DOHH2 (cell line): ENCODE measurements around the gene PRSS53.

Experiments
- EZH2phosphoT487 ChIP-seq: fragments of 200-600 bp; sonication (generic); IDR thresholded peaks from 2 replicates; pipeline ENCODE4 v1.6.1; 2017; ENCODE audit warnings: borderline replicate concordance, mild to moderate bottlenecking, antibody characterized with exemption, low read length, moderate library complexity, mixed read lengths
- TF ChIP-seq, protein P1 (sequence below): fragments of 200-600 bp; sonication (generic); IDR thresholded peaks from one replicate; pipeline ENCODE4 v1.5.1; 2014; ENCODE audit warnings: antibody characterized with exemption, mild to moderate bottlenecking, low read depth, low read length; ENCODE audit not compliant: poor library complexity, severe bottlenecking

DNA sequence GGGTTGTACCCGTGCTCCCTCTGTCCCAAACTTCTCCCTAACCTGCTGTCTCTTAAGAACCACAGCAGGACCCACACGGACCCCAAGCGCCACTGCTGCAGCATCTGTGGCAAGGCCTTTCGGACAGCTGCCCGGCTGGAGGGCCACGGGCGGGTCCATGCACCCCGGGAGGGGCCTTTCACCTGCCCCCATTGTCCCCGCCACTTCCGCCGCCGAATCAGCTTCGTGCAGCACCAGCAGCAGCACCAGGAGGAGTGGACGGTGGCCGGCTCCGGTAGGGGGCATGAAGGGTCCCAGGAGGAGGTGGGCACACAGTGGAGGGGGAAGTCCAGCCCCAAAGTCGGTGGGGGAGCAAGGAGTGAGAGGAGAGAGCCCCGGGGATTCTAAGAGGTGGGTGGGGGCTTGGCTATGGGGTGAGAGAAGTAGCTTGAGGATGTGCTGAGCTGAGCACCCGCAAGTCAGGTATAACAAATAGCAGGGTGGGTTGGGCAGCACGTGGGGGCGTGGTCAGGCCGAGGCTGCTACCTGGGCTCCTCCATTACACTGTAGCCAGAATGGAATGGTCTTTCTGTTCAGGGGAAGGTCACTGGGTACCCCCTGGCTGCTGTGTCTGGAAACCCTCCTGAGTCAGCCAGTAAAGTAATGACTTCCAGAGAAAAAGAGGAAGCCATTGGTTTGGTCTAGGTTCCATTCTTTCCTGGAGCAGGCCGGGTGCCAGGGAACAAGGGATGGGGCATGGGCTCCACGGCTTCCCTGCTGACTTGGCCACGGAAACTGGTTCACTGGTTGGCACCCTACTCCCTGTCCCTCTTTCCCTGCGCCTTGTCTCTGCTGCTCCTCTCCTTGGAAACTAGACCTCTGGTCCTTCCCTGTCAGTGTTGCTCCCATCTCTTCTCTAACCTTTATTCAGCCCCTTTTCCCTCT, 7.1 kb downstream of the PRSS53 start:
- TF ChIP-seq, protein P1, sequence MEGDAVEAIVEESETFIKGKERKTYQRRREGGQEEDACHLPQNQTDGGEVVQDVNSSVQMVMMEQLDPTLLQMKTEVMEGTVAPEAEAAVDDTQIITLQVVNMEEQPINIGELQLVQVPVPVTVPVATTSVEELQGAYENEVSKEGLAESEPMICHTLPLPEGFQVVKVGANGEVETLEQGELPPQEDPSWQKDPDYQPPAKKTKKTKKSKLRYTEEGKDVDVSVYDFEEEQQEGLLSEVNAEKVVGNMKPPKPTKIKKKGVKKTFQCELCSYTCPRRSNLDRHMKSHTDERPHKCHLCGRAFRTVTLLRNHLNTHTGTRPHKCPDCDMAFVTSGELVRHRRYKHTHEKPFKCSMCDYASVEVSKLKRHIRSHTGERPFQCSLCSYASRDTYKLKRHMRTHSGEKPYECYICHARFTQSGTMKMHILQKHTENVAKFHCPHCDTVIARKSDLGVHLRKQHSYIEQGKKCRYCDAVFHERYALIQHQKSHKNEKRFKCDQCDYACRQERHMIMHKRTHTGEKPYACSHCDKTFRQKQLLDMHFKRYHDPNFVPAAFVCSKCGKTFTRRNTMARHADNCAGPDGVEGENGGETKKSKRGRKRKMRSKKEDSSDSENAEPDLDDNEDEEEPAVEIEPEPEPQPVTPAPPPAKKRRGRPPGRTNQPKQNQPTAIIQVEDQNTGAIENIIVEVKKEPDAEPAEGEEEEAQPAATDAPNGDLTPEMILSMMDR = no peak
- TF ChIP-seq EZH2phosphoT487 = no peak
